H7 (cell line): Measurements from ENCODE around the gene FAF2. TPM values are rescaled to one million over a fixed set of nuclear protein-coding genes. Genes with fewer than 3 reads are reported as not detected.

Source experiments
- DNase-seq: peaks from one replicate; pipeline ENCODE4 v3.0.0; 2012
- H3K27me3 ChIP-seq: 2 replicates; pipeline ENCODE4 v1.6.0; 2011; ENCODE audit warnings: mild to moderate bottlenecking, low read length; ENCODE audit not compliant: control insufficient read depth, insufficient read depth
- H3K36me3 ChIP-seq: replicated peaks from 2 replicates; pipeline ENCODE4 v1.5.1; 2011; ENCODE audit warnings: low read length; ENCODE audit not compliant: control insufficient read depth, insufficient read depth
- H3K4me3 ChIP-seq: 2 replicates; pipeline ENCODE4 v1.5.1; 2011; ENCODE audit warnings: low read depth, mild to moderate bottlenecking, control low read depth, low read length, moderate library complexity; ENCODE audit not compliant: insufficient read depth
- total RNA-seq: library from RNA; depleted of rRNA; stranded (reverse); fragments of >200 nt; shearing (Covaris generic); gene quantifications from 2 replicates; pipeline ENCODE4 v1.2.3, GENCODE V29; 2014; rRNA removed

Gene FAF2
- total RNA-seq, 1 experiment from 2014 or later = 37.6 TPM

- Histone ChIP-seq H3K27me3 (no peaks in the 10 kb centered on the region; the same call in 1 of the 2 replicates), H3K4me3 (no peak overlapping the region), H3K36me3 (no peaks in the 10 kb centered on the region)
- no peak for DNase-seq
These were observed 105.3 kb downstream of the FAF2 start for GRCh38 chr5:176553260-176554085.

DNA sequence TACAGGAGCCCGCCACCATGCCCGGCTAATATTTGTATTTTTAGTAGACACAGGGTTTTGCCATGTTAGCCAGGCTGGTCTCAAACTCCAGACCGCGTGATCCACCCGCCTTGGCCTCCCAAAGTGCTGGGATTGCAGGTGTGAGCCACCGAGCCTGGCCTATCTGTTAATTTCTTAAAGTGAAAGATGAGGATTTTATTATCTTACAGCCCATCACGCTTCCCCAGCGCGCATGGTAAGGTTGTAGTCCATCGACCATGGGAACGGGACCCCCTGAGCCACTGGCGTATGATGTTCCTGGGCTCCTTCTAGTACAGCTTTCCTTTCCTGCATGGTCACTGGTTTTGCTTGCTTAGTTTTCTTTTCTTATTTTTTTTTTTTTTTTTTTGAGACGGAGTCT, 109.7 kb downstream of the FAF2 start:
- Histone ChIP-seq H3K36me3 (no peaks in the 10 kb centered on the region), H3K4me3 (no peak overlapping the region), H3K27me3 (no peaks in the 10 kb centered on the region; the same call in 1 of the 2 replicates)
- DNase-seq = no peak

Other genes starting within 250 kb of the FAF2 start
- gene SIMC1, start 210.0 kb upstream of the FAF2 start, total RNA-seq = 13.0 and 15.0 TPM in 2 replicates
- gene KIAA1191, start 86.6 kb upstream of the FAF2 start, total RNA-seq = 77.3 and 78.2 TPM in 2 replicates
- 3.3 and 6.7 TPM in 2 replicates for gene ARL10, start 82.9 kb upstream of the FAF2 start, total RNA-seq
- gene NOP16, start 59.8 kb upstream of the FAF2 start, total RNA-seq = 46.9 and 56.2 TPM in 2 replicates
- gene HIGD2A, start 59.6 kb upstream of the FAF2 start, total RNA-seq = 232 and 237 TPM in 2 replicates
- gene CLTB, start 31.8 kb upstream of the FAF2 start, total RNA-seq = 50.5 and 67.2 TPM in 2 replicates
- gene RNF44, start 89.0 kb downstream of the FAF2 start, total RNA-seq = 67.4 and 75.6 TPM in 2 replicates
- 0.04 and 0.21 TPM in 2 replicates for gene CDHR2, start 101.0 kb downstream of the FAF2 start, total RNA-seq
- 6.6 and 14.2 TPM in 2 replicates for gene GPRIN1, start 161.8 kb downstream of the FAF2 start, total RNA-seq
- 4.7 and 7.2 TPM in 2 replicates for gene SNCB, start 182.1 kb downstream of the FAF2 start, total RNA-seq
- 0.33 and 0.97 TPM in 2 replicates for gene EIF4E1B, start 182.3 kb downstream of the FAF2 start, total RNA-seq
- gene TSPAN17, start 199.1 kb downstream of the FAF2 start, total RNA-seq = 39.8 and 50.7 TPM in 2 replicates